HepG2 (cell line): ENCODE data around the gene INA. TPM values are rescaled to one million over a fixed set of nuclear protein-coding genes. Genes with fewer than 3 reads are reported as not detected.
A peak's percentile ranks its signal among the peaks of the same experiment; 100 is the strongest.

Source experiments
- CREM ChIP-seq, 2 experiments: sonication (generic) in 1 of 2; formaldehyde crosslinking in 1 of 2; IDR thresholded peaks; 2 replicates each; pipeline versions ENCODE4 v1.4.0 to v1.6.1; 2016 to 2020; ENCODE audit warnings: antibody characterized with exemption in 1 of 2, mild to moderate bottlenecking in 1 of 2, missing genetic modification reagents in 1 of 2
- HDAC6 ChIP-seq: fragments of 200-600 bp; sonication (generic); IDR thresholded peaks from 2 replicates; pipeline ENCODE4 v1.7.0; 2017; ENCODE audit warnings: mild to moderate bottlenecking, antibody characterized with exemption, low read length, low read depth
- MIER3 ChIP-seq: IDR thresholded peaks from 2 replicates; pipeline ENCODE4 v1.6.1; 2016; ENCODE audit warnings: missing compliant biosample characterization, borderline replicate concordance
- MYNN ChIP-seq: sonication (generic); formaldehyde crosslinking; IDR thresholded peaks from 2 replicates; pipeline ENCODE4 v1.4.0; 2020; ENCODE audit warnings: mild to moderate bottlenecking, low read depth, missing genetic modification reagents
- NCOA2 ChIP-seq: sonication (generic); formaldehyde crosslinking; IDR thresholded peaks from 2 replicates; pipeline ENCODE4 v1.8.0; 2022; ENCODE audit warnings: inconsistent platforms
- NKX3-1 ChIP-seq: sonication (generic); formaldehyde crosslinking; IDR thresholded peaks from 2 replicates; pipeline ENCODE4 v1.5.0; 2020; ENCODE audit warnings: missing genetic modification reagents
- RFXAP ChIP-seq: sonication (generic); formaldehyde crosslinking; IDR thresholded peaks from 2 replicates; pipeline ENCODE4 v1.4.0; 2020; ENCODE audit warnings: missing genetic modification reagents, borderline replicate concordance
- SAFB2 ChIP-seq: sonication (generic); formaldehyde crosslinking; IDR thresholded peaks from 2 replicates; pipeline ENCODE4 v1.5.1; 2020; ENCODE audit warnings: missing genetic modification reagents, low read depth, mild to moderate bottlenecking, borderline replicate concordance
- SIN3B ChIP-seq: fragments of 150-350 bp; IDR thresholded peaks from 2 replicates; pipeline ENCODE4 v1.6.1; 2014; ENCODE audit warnings: low read length
- SOX5 ChIP-seq: IDR thresholded peaks from 2 replicates; pipeline ENCODE4 v1.6.1; 2016; ENCODE audit warnings: borderline replicate concordance
- SP1 ChIP-seq, 2 experiments: fragments of 450-650 bp in 1 of 2; sonication (generic) in 1 of 2; formaldehyde crosslinking in 1 of 2; IDR thresholded peaks; 2 replicates each; pipeline versions ENCODE4 v1.4.0 to v1.6.1; 2016 to 2020; ENCODE audit warnings: missing genetic modification reagents in 1 of 2
- SP140L ChIP-seq: sonication (generic); formaldehyde crosslinking; IDR thresholded peaks from 2 replicates; pipeline ENCODE4 v1.4.0; 2020; ENCODE audit warnings: missing genetic modification reagents, borderline replicate concordance
- TBX3 ChIP-seq: fragments of 450-650 bp; IDR thresholded peaks from 2 replicates; pipeline ENCODE4 v1.6.1; 2017; ENCODE audit warnings: antibody characterized with exemption, mild to moderate bottlenecking, inconsistent platforms, borderline replicate concordance
- ZNF251 ChIP-seq: sonication (generic); formaldehyde crosslinking; IDR thresholded peaks from 2 replicates; pipeline ENCODE4 v1.9.0; 2021; ENCODE audit warnings: mild to moderate bottlenecking, missing genetic modification reagents
- ZNF260 ChIP-seq: sonication (generic); formaldehyde crosslinking; IDR thresholded peaks from 2 replicates; pipeline ENCODE4 v1.4.0; 2020; ENCODE audit warnings: missing genetic modification reagents, low read depth, mild to moderate bottlenecking, borderline replicate concordance
- ZNF317 ChIP-seq: sonication (generic); formaldehyde crosslinking; IDR thresholded peaks from 2 replicates; pipeline ENCODE4 v1.5.0; 2020; ENCODE audit warnings: mild to moderate bottlenecking, missing genetic modification reagents
- ZNF333 ChIP-seq: sonication (generic); formaldehyde crosslinking; IDR thresholded peaks from 2 replicates; pipeline ENCODE4 v1.4.0; 2020; ENCODE audit warnings: mild to moderate bottlenecking, missing genetic modification reagents, borderline replicate concordance
- ZSCAN29 ChIP-seq: sonication (generic); formaldehyde crosslinking; conservative IDR thresholded peaks from 2 replicates; pipeline ENCODE4 v1.4.0; 2020; ENCODE audit warnings: mild to moderate bottlenecking, missing genetic modification reagents
- polyA plus RNA-seq, 8 experiments: library from polyadenylated mRNA; depleted of rRNA in 3 of 8; stranded (reverse) in 7 of 8; unstranded in 1 of 8; fragments of >200 nt; fragmentation: Illumina TruSeq in 4 of 8; extraction: Trizol in 4 of 8; gene quantifications; 2 replicates each; pipeline versions ENCODE4 v1.2.1 to v1.2.3, GENCODE V29; 2011 to 2016; ENCODE audit warnings: low read depth in 4 of 8, missing spikeins in 1 of 8, mixed read lengths in 1 of 8; ENCODE audit not compliant: insufficient read depth in 1 of 8
- total RNA-seq, 5 experiments: library from RNA; depleted of rRNA; stranded (reverse); fragments of >200 nt; fragmentation: Illumina TruSeq; extraction: Trizol; gene quantifications; 2 replicates each; pipeline ENCODE4 v1.2.3, GENCODE V29; 2016; ENCODE audit warnings: low read depth in 1 of 5
- TF ChIP-seq, protein P1 (sequence below): sonication (generic); formaldehyde crosslinking; IDR thresholded peaks from 2 replicates; pipeline ENCODE4 v1.4.0; 2020; ENCODE audit warnings: missing genetic modification reagents
- TF ChIP-seq, protein P2 (sequence below): sonication (generic); formaldehyde crosslinking; IDR thresholded peaks from 2 replicates; pipeline ENCODE4 v1.8.0; 2022; ENCODE audit warnings: low read depth, missing genetic modification reagents
- TF ChIP-seq, protein P3 (sequence below): sonication (generic); formaldehyde crosslinking; IDR thresholded peaks from 2 replicates; pipeline ENCODE4 v1.4.0; 2020; ENCODE audit warnings: missing genetic modification reagents, low read depth, mild to moderate bottlenecking, borderline replicate concordance
- TF ChIP-seq, protein P4 (sequence below): fragments of 450-650 bp; IDR thresholded peaks from 2 replicates; pipeline ENCODE4 v1.6.1; 2017; ENCODE audit warnings: mild to moderate bottlenecking

Gene INA
- total and polyA plus RNA-seq, 2 of the 13 experiments (the other 11 are each of a cell fraction or from before 2014, with no cell fraction given) = 0.04 to 0.13 TPM

DNA sequence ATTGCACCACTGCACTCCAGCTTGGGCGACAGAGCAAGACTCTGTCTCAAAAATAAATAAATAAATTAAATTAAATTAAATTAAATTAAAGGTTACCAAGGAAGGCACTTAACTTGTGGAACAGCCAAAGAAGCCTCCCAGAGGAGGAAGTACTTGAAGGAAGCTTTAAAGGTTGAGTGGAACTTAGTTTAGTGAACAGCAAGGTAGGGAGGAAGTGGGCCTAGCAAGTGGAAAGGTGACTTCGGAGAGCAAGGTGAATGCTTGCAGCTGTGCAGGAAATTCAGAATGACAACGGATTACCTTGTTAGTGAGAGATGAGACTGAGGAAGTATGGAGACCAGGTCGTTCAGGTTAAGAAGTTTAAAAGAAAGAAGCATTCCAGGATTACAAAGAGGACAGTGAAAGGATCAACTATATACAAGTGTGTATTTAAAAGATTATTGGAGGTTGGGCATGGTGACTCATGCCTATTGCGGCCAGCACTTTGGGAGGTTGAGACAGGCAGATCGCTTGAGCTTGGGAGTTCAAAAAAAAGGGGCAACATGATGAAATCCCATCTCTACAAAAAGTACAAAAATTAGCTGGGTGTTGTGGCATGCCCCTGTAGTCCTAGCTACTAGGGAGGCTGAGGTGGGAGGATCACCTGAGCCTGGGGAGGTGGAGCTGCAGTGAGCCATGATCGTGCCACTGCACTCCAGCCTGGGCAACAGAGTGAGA is 44.0 kb upstream of the INA start (continued):
- TF ChIP-seq, protein P1, sequence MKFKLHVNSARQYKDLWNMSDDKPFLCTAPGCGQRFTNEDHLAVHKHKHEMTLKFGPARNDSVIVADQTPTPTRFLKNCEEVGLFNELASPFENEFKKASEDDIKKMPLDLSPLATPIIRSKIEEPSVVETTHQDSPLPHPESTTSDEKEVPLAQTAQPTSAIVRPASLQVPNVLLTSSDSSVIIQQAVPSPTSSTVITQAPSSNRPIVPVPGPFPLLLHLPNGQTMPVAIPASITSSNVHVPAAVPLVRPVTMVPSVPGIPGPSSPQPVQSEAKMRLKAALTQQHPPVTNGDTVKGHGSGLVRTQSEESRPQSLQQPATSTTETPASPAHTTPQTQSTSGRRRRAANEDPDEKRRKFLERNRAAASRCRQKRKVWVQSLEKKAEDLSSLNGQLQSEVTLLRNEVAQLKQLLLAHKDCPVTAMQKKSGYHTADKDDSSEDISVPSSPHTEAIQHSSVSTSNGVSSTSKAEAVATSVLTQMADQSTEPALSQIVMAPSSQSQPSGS (CRISPR knock-in tag) = no peak
- TF ChIP-seq TBX3 = no peak
- no peak for TF ChIP-seq MYNN (CRISPR knock-in tag)
- TF ChIP-seq SP140L (CRISPR knock-in tag) = no peak
- TF ChIP-seq ZNF333 = no peak
- TF ChIP-seq CREM (IDR thresholded peaks at IDR 0.05) = peak; percentile 33; the same call in 1 of the 2 replicates
- TF ChIP-seq CREM (CRISPR knock-in tag; IDR thresholded peaks at IDR 0.05) = no peak
- TF ChIP-seq NKX3-1 (CRISPR knock-in tag) = no peak
- peak; percentile 66 for TF ChIP-seq NCOA2 (CRISPR knock-in tag)
- no peak for TF ChIP-seq ZNF260
- TF ChIP-seq, protein P2, sequence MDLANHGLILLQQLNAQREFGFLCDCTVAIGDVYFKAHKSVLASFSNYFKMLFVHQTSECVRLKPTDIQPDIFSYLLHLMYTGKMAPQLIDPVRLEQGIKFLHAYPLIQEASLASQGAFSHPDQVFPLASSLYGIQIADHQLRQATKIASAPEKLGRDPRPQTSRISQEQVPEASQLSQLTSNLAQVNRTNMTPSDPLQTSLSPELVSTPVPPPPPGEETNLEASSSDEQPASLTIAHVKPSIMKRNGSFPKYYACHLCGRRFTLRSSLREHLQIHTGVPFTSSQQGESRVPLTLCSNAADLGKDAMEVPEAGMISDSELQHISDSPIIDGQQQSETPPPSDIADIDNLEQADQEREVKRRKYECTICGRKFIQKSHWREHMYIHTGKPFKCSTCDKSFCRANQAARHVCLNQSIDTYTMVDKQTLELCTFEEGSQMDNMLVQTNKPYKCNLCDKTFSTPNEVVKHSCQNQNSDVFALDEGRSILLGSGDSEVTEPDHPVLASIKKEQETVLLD (CRISPR knock-in tag) = no peak
- no peak for TF ChIP-seq MIER3 (CRISPR knock-in tag)
- no peak for TF ChIP-seq SAFB2 (CRISPR knock-in tag)
- TF ChIP-seq SIN3B = no peak
- TF ChIP-seq HDAC6 = no peak
- TF ChIP-seq, protein P3, sequence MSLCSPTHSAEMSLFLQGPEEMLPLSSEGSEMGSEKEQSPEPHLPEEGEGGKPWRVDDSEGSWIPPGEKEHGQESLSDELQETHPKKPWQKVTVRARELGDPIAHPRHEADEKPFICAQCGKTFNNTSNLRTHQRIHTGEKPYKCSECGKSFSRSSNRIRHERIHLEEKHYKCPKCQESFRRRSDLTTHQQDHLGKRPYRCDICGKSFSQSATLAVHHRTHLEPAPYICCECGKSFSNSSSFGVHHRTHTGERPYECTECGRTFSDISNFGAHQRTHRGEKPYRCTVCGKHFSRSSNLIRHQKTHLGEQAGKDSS (CRISPR knock-in tag) = no peak
- no peak for TF ChIP-seq RFXAP
- peak; percentile 22; the same call in 1 of the 2 replicates for TF ChIP-seq SOX5 (CRISPR knock-in tag)
- no peak for TF ChIP-seq ZSCAN29 (CRISPR knock-in tag)
- no peak for TF ChIP-seq SP1 (IDR thresholded peaks at IDR 0.05)
- no peak for TF ChIP-seq SP1 (CRISPR knock-in tag; IDR thresholded peaks at IDR 0.05)
- no peak for TF ChIP-seq ZNF251 (CRISPR knock-in tag)
- TF ChIP-seq ZNF317 (CRISPR knock-in tag) = no peak
- TF ChIP-seq, protein P4, sequence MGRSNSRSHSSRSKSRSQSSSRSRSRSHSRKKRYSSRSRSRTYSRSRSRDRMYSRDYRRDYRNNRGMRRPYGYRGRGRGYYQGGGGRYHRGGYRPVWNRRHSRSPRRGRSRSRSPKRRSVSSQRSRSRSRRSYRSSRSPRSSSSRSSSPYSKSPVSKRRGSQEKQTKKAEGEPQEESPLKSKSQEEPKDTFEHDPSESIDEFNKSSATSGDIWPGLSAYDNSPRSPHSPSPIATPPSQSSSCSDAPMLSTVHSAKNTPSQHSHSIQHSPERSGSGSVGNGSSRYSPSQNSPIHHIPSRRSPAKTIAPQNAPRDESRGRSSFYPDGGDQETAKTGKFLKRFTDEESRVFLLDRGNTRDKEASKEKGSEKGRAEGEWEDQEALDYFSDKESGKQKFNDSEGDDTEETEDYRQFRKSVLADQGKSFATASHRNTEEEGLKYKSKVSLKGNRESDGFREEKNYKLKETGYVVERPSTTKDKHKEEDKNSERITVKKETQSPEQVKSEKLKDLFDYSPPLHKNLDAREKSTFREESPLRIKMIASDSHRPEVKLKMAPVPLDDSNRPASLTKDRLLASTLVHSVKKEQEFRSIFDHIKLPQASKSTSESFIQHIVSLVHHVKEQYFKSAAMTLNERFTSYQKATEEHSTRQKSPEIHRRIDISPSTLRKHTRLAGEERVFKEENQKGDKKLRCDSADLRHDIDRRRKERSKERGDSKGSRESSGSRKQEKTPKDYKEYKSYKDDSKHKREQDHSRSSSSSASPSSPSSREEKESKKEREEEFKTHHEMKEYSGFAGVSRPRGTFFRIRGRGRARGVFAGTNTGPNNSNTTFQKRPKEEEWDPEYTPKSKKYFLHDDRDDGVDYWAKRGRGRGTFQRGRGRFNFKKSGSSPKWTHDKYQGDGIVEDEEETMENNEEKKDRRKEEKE = no peak
